ENCODE data around the gene SLC13A3. TPM values are rescaled to one million over a fixed set of nuclear protein-coding genes. Genes with fewer than 3 reads are reported as not detected.

Gene SLC13A3
- total RNA-seq, 1 experiment from 2014 or later: 17.5 TPM

DNA sequence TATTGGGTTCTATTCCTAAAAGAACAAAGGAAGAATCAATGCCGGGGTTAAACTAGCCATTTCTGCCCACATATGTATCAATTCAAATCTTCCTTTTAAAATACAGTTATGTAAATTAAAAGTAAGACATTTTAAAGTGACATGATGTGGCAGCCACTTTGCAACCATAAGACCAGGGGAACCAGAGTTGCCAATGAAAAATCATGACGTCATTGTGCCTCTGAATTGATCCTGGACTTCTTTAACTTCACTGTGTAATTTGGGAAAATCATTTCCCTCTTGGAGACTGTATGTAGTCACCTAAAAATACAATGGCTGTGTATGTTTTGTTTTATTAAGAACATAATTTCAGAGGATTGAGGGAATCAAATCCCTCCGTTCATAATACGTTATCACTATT lies 42.2 kb downstream of the SLC13A3 start:
- Histone ChIP-seq H4K20me1 (ENCODE audit: control insufficient read depth, insufficient read depth, insufficient read length) (no peaks in the 10 kb centered on the region), H3K9me3 (ENCODE audit: control insufficient read depth, low read depth, low read length) (no peaks in the 10 kb centered on the region), H2BK120ac (ENCODE audit: low read depth, low read length, poor library complexity, severe bottlenecking) (no peak overlapping the region), H3K4ac (ENCODE audit: low read depth, low read length) (no peak overlapping the region), H2AFZ (ENCODE audit: low read length) (no peak overlapping the region), H4K8ac (replicated peaks; ENCODE audit: insufficient read length, low read depth, low read length) (no peak overlapping the region), H3K4me1 (ENCODE audit: insufficient read depth, low read length) (no peaks in the 10 kb centered on the region), H2BK15ac (ENCODE audit: low read depth, low read length) (no peak overlapping the region), H3T11ph (ENCODE audit: low read length) (no peak overlapping the region), H3K56ac (ENCODE audit: insufficient read length, low read depth, low read length) (no peak overlapping the region), H3K27me3 (ENCODE audit: insufficient read depth, low read length) (no peaks in the 10 kb centered on the region), H3K23ac (ENCODE audit: insufficient read length, low read depth, low read length) (no peak overlapping the region), H3K18ac (ENCODE audit: insufficient read length, low read depth, low read length) (no peak overlapping the region), H2BK12ac (ENCODE audit: insufficient read length, low read depth, low read length) (no peak overlapping the region), H3K23me2 (ENCODE audit: insufficient read length, low read depth, low read length, poor library complexity, severe bottlenecking) (no peaks in the 10 kb centered on the region), H3K79me2 (ENCODE audit: insufficient read depth, low read length) (no peaks in the 10 kb centered on the region), H4K5ac (ENCODE audit: insufficient read length, low read depth, low read length) (no peak overlapping the region), H2BK20ac (ENCODE audit: low read depth, low read length, poor library complexity, severe bottlenecking) (no peak overlapping the region), H4K91ac (ENCODE audit: insufficient read length, low read depth, low read length) (no peak overlapping the region), H3K4me2 (ENCODE audit: insufficient read depth, insufficient read length, low read length) (no peak overlapping the region), H3K14ac (ENCODE audit: insufficient read depth, low read length) (no peak overlapping the region), H3K27ac (ENCODE audit: insufficient read length, low read depth, low read length) (no peak overlapping the region), H2BK5ac (ENCODE audit: insufficient read length, low read length) (no peak overlapping the region), H2AK5ac (ENCODE audit: insufficient read length, low read length) (no peak overlapping the region), H3K9ac (ENCODE audit: extremely low read depth, insufficient read length, low read length) (no peak overlapping the region), H3K79me1 (ENCODE audit: insufficient read depth, low read depth, low read length, poor library complexity, severe bottlenecking) (no peaks in the 10 kb centered on the region)
- no CpG with 5 or more reads among the region's 4 CpGs for WGBS (ENCODE audit: extremely low coverage, insufficient read length, low lambda C conversion rate)
- TF ChIP-seq, protein P1, sequence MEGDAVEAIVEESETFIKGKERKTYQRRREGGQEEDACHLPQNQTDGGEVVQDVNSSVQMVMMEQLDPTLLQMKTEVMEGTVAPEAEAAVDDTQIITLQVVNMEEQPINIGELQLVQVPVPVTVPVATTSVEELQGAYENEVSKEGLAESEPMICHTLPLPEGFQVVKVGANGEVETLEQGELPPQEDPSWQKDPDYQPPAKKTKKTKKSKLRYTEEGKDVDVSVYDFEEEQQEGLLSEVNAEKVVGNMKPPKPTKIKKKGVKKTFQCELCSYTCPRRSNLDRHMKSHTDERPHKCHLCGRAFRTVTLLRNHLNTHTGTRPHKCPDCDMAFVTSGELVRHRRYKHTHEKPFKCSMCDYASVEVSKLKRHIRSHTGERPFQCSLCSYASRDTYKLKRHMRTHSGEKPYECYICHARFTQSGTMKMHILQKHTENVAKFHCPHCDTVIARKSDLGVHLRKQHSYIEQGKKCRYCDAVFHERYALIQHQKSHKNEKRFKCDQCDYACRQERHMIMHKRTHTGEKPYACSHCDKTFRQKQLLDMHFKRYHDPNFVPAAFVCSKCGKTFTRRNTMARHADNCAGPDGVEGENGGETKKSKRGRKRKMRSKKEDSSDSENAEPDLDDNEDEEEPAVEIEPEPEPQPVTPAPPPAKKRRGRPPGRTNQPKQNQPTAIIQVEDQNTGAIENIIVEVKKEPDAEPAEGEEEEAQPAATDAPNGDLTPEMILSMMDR (conservative IDR thresholded peaks at IDR 0.05): no peak
- Mint-ChIP-seq H3K4me3 (no peak overlapping the region), H3K27ac (no peak overlapping the region), H3K27me3 (ENCODE audit: low read depth) (no peaks in the 10 kb centered on the region), H3K9me3 (no peaks in the 10 kb centered on the region; a peak in 1 of 5 replicates), H3K4me1 (peaks cover 8 to 9% of the 10 kb centered on the region in 2 experiments), H3K36me3 (ENCODE audit: insufficient read depth in 1 of 3, low read depth in 3 of 3) (peaks cover 2 to 10% (median 8%) of the 10 kb centered on the region in 3 experiments; a peak in 5 of 7 replicates)
- DNase-seq: no peak

Measured in H9 (cell line).